ENCODE results near the gene KCNT2.

Gene KCNT2

DNA sequence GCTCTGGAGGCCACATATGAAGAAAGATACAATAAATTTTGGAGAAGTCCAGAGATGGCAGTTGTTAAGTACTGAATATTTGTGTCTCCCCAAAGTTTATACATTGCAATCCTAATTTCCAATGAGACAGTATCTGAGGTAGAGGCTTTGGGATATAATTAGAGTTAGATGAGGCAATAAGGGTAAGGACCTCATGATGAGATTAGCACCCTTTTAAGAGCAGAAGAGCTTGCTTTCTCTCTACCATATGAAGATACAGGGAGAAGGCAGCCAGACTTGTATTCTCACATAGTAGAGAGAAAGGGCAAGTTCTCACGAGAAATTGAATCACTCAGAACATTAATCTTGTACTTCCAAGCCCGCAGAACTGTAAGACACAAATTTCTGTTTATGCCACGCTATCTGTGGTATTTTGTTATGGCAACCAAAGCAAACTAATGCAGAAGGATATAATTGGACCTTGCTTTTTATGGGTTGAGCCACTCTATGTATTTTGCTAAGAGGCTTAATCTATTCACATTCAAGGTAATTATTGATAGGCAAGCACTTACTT is 430.1 kb downstream of the KCNT2 start:
- DNase-seq, result no peak
